Colonic mucosa (tissue), 4 donors: ENCODE results near the gene MESP2. TPM values are rescaled to one million over a fixed set of nuclear protein-coding genes. Genes with fewer than 3 reads are reported as not detected.
A peak's percentile ranks its signal among the peaks of the same experiment; 100 is the strongest.

ENCODE experiments used
- DNase-seq: peaks from one replicate; pipeline ENCODE4 v3.0.0-alpha.2; 2020
- H3K27ac ChIP-seq: fragments of 200-600 bp; one replicate; pipeline ENCODE4 v1.8.0; 2021
- H3K27me3 ChIP-seq: fragments of 200-600 bp; one replicate; pipeline ENCODE4 v1.8.0; 2021
- H3K36me3 ChIP-seq: fragments of 200-600 bp; one replicate; pipeline ENCODE4 v1.8.0; 2021
- H3K4me1 ChIP-seq: fragments of 200-600 bp; one replicate; pipeline ENCODE4 v1.8.0; 2021; ENCODE audit warnings: mild to moderate bottlenecking
- H3K4me3 ChIP-seq: fragments of 200-600 bp; one replicate; pipeline ENCODE4 v1.8.0; 2021
- H3K9ac ChIP-seq, 2 donors: one replicate each; pipeline ENCODE4 v1.7.0; 2013; ENCODE audit warnings: control low read depth in 2 of 2, low read depth in 2 of 2, low read length in 2 of 2
- H3K9me3 ChIP-seq: fragments of 200-600 bp; one replicate; pipeline ENCODE4 v1.8.0; 2021
- CTCF ChIP-seq: fragments of 200-600 bp; IDR thresholded peaks from one replicate; pipeline ENCODE4 v1.8.0; 2022; ENCODE audit warnings: antibody characterized with exemption, mild to moderate bottlenecking
- intact Hi-C: fragments of 100-400 bp; cut with DNase I; formaldehyde crosslinking; loops from one replicate; pipeline ENCODE4 v1.14.1; 2022
- total RNA-seq, 2 donors: library from RNA; stranded (reverse); fragmentation: NEBNext Ultra II Directional in 1 of 2; extraction: Animal tissue kit (Norgen Biotek cat#: 25700) in 1 of 2; gene quantifications; one replicate each; pipeline ENCODE4 v1.2.1, GENCODE V29; 2021
- donor health status: healthy.
- donor health status: DM: no; HTN: no; CAD: no.
- donor health status: DM: no; HTN: no; CAD: no.

The MESP2 gene
- total RNA-seq, 2 donors from 2014 or later = 0.45 to 5.4 TPM

GRCh38 chr15:89806559-89807550, 30.7 kb downstream of the MESP2 start:
- Histone ChIP-seq H3K9me3 (no peaks in the 10 kb centered on the region), H3K36me3 (no peaks in the 10 kb centered on the region), H3K9ac (peak overlapping the region in 1 of 2 donors; percentile 59), H3K4me3 (no peak overlapping the region), H3K27me3 (no peaks in the 10 kb centered on the region), H3K27ac (no peak overlapping the region), H3K4me1 (peaks cover 4% of the 10 kb centered on the region)
- peak; percentile 67 for DNase-seq
- TF ChIP-seq CTCF = no peak
- intact Hi-C loops = no loop called here

DNA sequence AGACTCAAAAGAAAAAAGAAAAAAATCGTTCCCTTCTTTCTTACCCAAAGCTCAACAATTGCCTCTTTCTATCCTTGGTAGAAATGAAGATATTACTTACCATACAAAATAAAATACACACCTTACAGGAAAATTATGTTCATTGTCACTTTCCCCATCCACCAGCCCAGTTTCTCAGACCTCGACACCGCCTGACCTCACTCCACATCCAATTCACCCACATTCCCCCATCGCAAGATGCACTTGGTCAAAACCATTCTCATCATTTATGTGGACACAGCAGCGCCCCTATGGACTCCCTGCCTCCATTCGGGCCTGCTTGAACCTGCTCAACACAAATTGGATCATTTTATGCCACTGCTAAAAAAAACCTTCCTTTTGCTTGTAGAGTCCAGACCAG, 31.6 kb downstream of the MESP2 start:
- no peaks in the 10 kb centered on the region for H3K9me3 ChIP-seq
- no peaks in the 10 kb centered on the region for H3K36me3 ChIP-seq
- no peaks in the 10 kb centered on the region for H3K27me3 ChIP-seq
- H3K4me1 ChIP-seq = peaks cover 4% of the 10 kb centered on the region
- no peak overlapping the region for H3K27ac ChIP-seq
- H3K9ac ChIP-seq = no peak overlapping the region
- DNase-seq = no peak
- intact Hi-C loops = no loop called here
- TF ChIP-seq CTCF = no peak
- no peak overlapping the region for H3K4me3 ChIP-seq

- H3K36me3 ChIP-seq = no peaks in the 10 kb centered on the region
- TF ChIP-seq CTCF = no peak
- H3K9me3 ChIP-seq = no peaks in the 10 kb centered on the region
- no peak overlapping the region for H3K4me3 ChIP-seq
- no peak overlapping the region for H3K9ac ChIP-seq
- H3K27me3 ChIP-seq = no peaks in the 10 kb centered on the region
- H3K4me1 ChIP-seq = peaks cover 4% of the 10 kb centered on the region
- H3K27ac ChIP-seq = no peak overlapping the region
- intact Hi-C loops = no loop called here
- no peak for DNase-seq
Measured at GRCh38 chr15:89808160-89808870, 32.2 kb downstream of the MESP2 start.

GRCh38 chr15:89809093-89809786, 33.1 kb downstream of the MESP2 start:
- no peak overlapping the region for H3K9ac ChIP-seq

More at GRCh38 chr15:89809093-89809786, 33.1 kb downstream of the MESP2 start:
- TF ChIP-seq CTCF = no peak
- Histone ChIP-seq H3K4me1 (peaks cover 4% of the 10 kb centered on the region), H3K4me3 (no peak overlapping the region), H3K27me3 (peaks cover 3% of the 10 kb centered on the region), H3K27ac (no peak overlapping the region), H3K36me3 (no peaks in the 10 kb centered on the region), H3K9me3 (no peaks in the 10 kb centered on the region)
- intact Hi-C loops = no loop called here
- DNase-seq = no peak
